ENCODE data around the gene EIF4G3.
"Not testable (repeated sequence)": the region's sequence is repeated elsewhere in the genome, so short reads cannot be mapped to it uniquely, and the experiment has no call there.

The EIF4G3 gene

DNA sequence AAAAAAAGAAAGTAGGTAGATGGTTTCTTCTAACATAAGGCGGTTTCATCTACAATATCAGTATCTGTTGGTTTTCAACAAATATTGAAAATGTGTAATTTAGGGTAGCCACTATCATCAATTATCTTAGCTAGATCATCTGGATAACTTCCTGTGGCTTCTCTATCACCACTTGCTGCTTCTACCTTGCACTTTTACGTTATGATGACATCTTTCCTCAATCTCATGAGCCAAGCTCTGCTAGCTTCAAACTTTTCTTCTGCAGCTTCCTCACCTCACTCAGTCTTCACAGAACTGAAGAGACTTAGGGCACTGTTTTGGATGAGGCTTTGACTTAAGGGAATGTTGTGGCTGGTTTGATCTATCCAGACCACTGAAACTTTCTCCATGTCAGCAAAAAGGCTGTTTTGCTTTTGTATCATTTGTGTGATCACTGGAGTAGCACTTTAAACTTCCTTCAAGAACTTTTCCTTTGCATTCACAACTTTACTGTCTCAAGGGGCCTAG is 244.7 kb downstream of the EIF4G3 start:
- no peak for DNase-seq

DNA sequence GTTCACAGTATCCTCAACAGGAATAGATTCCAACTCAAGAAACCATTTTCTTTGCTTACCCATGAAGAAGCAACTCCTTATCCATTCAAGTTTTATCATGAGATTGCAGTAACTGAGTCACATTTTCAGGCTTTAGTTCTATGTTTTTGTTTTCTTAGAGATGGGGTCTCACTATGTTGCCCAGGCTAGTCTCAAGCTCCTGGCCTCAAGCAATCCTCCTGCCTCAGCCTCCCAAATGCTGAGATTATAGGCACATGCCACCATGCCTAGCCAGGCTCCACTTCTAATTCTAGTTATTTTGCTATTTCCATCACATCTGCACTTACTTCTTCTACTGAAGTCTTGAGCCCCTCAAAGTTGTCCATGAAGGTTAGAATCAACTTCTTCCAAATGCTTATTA is 246.3 kb downstream of the EIF4G3 start:
- no peak for DNase-seq

DNA sequence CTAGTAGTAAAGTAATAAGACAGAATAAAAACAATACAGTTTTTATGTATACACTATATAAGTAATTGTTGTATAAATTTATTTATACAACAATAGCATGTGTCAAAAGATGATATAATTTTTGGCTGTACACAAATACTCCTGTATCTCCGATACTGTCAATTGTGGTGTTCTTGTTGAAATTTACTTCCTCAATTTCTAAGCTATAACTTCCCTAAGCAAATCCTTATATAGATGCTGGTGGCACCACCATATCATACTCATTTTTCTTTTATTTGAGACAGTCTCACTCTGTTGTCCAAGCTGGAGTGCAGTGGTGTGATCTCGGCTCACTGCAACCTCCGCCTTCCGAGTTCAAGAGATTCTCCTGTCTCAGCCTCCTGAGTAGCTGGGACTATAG is 248.6 kb downstream of the EIF4G3 start:
- no peak for DNase-seq

DNA sequence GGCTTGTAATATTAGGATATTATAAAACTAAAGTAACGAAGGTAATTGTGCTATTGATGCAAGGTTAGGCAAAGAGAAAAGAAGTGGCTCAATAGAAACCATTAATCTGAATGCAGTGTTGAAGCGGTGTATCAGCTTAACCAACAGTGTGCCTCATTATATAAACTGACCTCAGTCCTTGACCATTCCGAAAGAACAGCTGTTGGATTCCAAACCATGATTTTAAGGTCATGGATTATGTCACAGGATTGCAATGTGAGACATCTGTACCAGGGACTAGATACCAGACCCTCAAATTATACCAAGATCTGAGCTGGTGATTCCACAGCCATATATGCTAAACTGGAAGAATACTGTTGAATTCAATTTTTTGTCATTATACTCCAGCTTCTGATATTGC is 255.4 kb downstream of the EIF4G3 start:
- DNase-seq: no peak

DNA sequence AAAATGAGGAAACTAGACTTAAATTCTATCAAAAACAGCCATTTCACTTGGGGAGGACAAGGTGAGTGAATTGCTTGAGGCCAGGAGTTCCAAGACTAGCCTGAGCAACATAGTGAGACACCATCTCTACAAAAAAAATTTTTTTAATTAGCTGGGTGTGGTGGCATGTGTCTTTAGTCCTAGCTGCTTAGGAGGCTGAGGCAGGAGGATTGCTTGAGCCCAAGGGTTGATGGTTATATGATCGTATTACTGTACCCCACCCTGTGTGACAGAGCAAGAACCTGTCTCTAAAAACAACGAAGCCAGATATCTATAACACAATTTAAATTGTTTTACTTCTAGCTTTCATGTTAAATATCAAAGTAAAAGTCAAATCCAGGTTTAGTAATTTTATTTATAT is 263.5 kb downstream of the EIF4G3 start:
- DNase-seq: no peak

DNA sequence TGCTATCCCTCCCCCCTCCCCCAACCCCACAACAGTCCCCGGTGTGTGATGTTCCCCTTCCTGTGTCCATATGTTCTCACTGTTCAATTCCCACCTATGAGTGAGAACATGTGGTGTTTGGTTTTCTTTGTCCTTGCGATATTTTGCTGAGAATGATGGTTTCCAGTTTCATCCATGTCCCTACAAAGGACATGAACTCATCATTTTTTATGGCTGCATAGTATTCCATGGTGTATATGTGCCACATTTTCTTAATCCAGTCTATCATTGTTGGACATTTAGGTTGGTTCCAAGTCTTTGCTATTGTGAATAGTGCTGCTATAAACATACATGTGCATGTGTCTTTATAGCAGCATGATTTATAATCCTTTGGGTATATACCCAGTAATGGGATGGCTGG is 269.2 kb downstream of the EIF4G3 start:
- DNase-seq: not testable (repeated sequence)

DNA sequence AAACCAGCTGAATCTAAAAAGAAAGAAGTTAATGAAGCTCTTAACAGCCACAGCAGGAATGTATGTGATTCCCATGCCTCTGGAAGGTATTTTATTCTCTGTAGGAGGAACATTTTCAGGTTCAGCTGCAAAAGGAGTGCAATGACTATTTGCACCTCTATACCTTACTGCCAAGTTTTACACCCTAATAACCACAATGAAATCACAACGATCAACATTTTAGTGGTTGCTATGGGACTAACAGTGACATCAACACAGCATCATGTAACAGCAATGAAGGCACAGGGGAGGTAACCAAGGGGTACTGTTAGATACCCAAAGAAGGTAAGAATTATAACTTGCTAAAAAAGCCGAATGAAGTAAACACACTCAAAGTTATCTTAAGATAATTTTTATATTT is 273.3 kb downstream of the EIF4G3 start:
- no peak for DNase-seq

DNA sequence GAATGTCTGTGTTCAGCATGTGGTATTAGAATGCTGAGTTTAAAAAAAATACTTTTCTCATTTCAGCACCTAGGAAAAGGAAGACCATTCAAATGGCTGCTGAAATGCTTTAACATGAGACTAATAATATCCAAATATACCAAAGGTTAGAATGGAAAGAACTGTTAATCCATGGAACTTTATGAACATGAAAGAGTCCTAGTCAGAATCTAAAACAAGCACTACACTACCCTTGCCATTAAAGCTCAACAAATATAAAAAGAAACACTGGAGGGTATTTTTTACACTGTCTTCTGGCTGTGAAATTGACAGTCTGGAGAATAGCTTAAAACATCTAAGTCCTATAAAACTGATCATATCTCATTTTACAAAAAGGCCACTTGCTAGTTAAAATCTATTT is 276.6 kb downstream of the EIF4G3 start:
- DNase-seq: no peak

DNA sequence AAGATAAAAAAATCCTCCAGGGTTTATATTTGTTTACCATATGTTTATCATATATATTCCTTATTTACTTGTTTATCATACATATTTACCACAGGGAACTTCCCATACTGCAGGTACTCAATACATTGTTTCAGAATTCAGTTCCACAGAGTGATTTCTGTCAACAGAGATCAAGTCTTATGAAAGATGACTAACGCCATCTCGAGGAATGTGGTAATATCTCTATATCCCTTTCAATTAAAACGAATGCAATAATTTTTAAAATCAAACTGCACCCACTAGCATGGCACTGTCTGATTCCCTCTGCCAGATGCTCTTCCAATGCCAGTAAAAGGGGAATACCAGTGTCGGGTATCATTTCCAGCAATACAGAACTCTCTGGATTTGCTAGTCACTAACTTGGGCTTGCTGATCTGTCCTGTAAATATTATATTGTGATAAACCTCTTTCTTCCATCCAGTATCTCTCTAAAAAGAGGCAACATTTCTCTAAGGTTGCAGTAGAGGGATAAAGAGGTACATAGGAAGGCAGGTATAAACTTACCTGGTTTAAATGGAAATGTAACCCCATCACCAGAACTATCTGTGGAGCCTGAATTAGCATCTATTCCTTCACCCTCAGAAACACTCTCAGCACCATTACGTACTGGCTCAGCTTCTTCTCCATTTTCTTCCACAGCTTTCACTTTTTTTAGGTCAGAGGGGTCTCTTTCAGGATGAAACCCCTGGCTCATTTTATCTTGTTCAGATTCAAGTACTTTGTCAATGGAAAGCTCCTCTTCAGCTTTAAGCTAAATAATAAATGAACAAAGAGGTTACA is 277.3 kb downstream of the EIF4G3 start:
- DNase-seq: no peak

DNA sequence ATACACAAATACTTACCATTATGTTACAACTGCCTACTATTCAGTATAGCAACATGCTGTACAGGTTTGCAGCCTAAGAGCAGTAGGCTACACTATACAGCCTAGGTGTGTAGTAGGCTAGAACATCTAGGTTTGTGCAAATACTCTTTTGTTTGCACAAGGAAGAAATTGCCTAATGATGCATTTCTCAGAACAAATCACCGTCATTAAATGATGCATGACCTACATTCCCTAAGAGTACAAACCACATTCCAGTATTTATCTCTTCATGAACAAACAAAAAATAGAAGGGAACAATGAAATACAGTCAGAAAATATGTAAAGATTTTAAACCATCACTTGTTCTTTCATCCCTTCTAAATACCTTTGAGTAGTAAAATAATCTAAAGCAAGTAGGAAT is 279.9 kb downstream of the EIF4G3 start:
- DNase-seq: peak; percentile 52

DNA sequence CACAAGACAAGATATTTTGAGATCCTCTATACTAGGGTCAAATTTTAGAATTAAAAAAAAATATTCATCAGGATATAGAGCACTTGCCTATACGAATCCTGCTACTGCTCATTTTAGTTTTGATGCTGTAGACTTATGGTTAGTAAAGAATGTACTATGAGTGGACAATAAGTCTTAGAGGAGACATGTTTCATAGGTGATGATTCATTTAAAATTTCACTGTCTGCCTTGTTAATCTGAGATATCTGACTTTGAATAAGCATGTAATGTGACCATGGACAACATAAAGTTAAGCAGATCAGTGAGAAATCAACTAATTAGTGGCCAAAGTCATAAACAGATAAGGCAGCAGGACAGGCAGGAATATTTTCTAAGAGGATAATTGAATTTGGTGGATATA is 282.8 kb downstream of the EIF4G3 start:
- DNase-seq: no peak

DNA sequence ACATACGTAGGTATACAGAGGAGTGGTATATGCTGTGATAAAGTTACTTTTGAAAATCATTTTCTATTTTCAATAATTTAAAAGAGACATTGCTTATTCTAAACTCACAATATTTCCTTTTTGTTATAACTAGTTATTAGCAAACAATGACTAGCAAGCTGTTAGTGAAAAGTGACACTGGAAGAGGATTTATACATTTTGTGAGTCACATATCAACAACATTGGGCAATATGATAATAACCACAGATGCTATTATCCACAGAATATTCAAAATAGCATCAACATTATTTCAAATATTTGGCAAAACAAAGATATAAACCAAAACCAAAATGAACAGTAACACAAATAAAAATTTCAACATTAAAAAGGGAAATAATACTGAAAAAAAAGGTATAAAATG is 285.6 kb downstream of the EIF4G3 start:
- no peak for DNase-seq

DNA sequence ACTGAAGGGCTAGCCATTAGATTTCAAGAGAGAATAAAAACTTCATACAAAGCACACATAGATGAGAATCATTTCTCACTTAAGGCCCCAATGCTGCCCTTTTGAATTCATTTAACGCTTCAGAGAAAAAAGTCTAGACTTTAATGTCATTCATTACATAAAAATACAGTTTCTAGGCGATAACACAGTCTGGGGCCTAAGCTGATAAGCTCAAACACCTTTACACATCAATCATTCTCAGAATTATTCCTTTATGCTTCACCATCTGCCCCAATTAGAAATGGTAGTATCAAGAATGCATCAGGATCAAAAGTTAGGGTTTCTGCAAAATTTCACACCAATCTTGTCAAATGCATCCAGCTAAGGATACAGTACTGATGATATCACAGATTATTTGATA is 289.5 kb downstream of the EIF4G3 start:
- no peak for DNase-seq

DNA sequence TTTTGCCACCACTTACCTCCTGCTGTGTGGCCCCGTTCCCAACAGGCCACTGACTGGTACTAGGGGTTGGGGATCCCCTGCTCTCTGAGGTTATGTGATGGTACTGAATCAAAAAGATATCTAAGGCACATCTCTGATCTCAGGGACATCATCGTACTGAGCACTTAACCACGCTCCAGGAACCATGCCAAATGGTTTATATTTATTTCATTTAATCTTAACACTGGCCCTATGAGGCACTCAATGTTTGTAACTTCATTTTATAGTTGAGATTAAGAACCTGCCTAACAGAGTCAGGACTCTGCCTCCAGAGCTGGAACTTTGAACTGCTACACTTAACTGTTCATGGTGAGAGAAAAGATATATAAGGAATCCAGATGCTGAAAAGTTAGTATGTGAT is 291.6 kb downstream of the EIF4G3 start:
- no peak for DNase-seq

DNA sequence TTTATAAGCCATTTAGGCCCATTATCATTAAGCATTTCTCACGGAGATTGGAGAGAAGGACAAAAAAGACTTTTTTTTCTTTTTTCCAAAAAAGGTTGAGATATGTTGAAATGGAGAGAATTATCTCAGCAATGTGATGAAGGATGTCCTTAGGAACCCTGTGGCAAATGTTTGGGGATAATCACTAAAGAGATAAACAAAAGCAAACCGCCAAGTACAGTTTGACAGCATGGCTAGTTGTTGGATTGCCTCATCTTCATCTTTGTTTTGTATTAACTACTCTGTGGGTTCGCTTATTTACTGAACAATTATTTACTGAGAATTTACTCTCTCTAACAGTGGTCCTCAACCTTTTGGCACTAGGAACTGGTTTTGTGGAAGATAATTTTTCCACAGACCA is 292.2 kb downstream of the EIF4G3 start:
- no peak for DNase-seq

DNA sequence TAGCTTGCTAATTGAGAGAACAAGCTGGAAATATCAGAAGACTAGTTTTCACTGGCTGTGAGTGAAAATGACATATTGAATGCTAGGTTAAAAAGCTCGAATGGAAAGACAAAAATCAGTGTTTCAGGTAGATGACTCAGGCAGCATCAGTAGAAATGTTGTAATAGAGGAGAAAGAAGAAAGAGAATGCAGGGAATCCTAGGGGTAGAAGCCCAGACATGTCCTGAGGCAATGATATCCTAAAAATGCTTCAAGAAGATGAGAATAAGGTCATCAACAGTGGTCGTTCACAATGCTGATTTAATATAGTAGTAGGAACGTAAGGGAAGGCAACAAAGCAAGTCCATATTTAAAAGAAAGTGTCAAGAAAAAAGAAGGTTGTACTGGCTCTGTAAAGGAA is 292.9 kb downstream of the EIF4G3 start:
- no peak for DNase-seq

DNA sequence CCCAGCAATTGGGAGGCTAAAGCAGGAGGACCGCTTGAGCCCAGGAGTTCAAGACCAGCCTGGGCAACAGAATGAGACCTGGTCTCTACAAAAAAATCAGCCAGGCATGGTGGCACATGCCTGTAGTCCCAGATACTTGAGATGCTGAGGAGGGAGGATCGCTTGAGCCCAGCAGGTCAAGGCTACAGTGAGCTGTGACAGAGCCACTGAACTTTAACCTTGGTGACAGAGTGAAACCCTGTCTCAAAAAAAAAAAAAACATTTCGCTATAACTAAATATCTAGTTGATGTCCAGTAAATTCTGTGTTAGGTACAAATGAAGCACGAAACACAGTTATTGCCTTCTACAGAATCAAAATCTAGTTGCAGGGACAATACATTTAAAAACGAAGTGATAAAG is 293.9 kb downstream of the EIF4G3 start:
- no peak for DNase-seq

DNA sequence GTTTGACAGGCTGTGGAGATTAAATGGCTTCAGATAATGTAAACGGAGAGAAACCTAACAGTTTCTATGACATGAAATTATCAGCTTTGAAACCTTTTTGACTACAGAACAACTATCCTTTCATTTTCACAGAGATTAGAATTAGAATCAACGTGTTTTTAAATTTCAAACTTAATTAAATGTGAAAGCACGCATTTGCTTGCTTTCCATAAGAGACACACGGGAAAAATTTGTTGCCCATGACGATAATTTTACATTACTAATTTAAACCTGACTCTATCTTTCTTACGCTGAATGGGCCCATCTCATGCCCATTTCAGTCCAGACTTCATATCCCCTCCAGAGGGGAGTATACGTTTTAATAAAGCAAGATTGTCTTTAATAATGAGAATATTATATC is 297.9 kb downstream of the EIF4G3 start:
- no peak for DNase-seq

DNA sequence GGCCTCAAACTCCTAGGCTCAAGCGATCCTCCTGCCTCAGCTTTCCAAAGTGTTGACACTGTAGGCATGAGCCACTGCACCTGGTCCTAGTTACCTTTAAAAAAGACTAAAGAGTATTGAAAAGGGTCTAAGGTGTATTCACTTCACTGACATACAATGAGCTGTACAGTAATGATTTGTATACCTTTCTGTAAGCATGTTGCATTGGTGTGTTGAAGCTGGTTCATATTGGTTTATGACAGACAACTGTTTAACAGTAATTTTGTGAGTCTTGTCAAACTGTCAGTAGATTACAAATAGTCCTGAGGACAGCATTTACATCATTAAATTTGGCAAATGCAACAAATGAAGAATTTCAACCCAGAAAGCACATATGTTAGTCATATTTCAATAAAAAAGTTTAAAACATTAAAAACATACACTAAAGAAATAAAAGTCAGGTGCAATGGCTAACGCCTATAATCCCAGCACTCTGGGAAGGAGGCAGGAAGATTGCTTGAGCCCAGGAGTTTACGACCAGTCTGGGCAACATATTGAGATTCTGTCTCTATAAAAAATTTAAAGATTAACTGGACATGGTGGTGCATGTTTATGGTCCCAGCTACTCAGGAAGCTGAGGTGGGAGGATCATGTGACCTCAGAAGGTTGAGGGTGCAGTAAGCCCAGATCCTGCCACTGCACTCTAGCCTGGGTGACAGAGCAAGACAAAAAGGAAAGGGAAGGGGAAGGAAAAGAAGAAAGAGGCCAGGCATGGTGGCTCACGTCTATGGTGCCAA is 301.3 kb downstream of the EIF4G3 start:
- DNase-seq: no peak

DNA sequence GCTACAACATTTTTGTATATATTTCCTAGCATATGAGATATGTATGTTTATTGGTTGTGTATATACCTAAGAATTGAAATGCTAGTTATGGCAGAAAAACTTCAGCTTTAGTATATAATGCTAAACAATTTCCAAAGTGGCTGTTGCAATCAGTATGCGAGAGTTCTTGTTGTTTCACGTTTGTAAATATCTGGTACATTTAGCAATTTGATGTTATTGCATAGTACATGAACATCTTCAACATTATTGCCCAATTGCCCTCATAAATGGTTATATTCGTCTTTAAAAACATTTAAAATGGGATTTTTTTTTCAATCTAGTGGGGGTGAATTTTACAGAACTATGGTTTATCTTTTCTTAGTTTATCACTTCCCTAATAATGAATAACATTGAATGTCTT is 303.4 kb downstream of the EIF4G3 start:
- DNase-seq: no peak

DNA sequence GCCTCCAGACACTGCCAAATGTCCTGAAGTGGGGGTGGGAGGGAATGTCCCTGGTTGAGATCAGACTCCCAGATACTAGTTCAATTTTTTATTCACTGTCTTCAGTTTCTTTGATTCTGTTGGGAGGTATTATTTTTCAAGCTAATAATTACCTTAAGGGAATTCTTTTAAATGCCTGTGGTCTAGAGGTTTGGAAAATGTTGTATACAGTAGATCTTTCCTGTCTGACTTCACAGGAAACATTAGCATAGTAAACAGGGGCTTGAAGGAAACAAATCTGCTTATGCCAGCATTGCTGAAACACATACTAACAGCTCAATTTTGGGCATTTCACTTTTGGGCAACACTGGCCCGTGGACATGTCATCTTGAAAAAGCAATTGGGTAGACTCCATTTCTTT is 305.3 kb downstream of the EIF4G3 start:
- DNase-seq: no peak

DNA sequence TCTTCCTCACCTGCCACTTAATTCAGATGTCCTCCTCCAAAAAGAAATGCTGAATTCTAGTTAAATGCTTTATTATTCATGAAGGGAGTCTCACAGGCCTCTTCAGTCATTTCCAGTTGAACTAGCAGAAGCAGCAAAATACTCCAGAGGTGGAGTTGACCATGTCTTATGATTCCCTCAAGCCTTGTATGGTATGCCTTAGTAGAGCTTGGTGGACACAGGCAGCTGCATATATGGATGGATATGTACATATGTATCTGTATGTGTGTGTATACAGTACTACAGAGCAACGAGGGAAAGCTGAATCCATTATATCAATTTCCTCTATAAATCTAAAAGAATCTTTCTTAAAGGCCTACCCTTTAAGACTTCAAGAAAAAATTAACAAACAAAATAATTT is 306.0 kb downstream of the EIF4G3 start:
- no peak for DNase-seq

DNA sequence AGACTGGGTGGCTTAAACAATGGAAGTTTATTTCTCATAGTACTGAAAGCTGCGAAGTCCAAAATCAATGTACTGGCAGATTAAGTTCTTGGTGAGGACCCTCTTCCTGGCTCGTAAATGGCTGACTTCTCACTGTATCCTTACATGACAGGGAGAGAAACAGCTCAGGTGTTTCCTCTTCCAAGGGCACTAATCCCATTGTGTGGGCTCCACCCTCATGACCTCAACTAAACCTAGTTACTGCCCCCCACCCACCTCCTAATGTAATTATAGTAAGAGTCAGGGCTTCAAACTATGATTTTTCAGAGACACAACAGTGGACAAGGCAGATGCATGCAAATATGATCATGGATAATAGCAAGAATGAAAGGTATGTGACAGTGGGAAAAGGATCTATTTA is 308.4 kb downstream of the EIF4G3 start:
- no peak for DNase-seq

DNA sequence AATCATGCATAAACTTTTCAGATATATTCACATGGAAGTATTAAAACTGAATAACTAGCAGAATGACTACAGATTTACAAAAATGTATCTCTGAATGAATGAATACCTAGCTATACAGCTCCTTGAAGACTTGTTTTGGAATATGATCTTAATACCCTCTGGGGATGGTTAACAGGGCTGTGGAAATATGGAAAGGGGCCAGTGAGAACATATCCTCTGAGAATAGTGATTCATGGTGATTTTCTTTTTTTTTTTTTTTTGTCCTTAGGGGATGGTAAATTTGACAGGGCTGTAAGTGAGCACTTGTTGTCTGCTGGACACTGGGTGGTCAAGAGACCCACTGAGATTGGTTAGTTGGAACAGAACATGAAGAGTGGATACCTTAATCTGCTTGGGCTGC is 308.9 kb downstream of the EIF4G3 start:
- DNase-seq: no peak
